ENCODE measurements around the gene FN3KRP. TPM values are rescaled to one million over a fixed set of nuclear protein-coding genes. Genes with fewer than 3 reads are reported as not detected.
A peak's percentile ranks its signal among the peaks of the same experiment; 100 is the strongest.

Gene FN3KRP
- total and polyA plus RNA-seq, 2 of the 13 experiments (the other 11 are each of a cell fraction or from before 2014, with no cell fraction given): 22.4 to 28.2 TPM

- TF ChIP-seq SIX1 (CRISPR knock-in tag; IDR thresholded peaks at IDR 0.05; ENCODE audit: borderline replicate concordance) (no peak), ELF3 (CRISPR knock-in tag; IDR thresholded peaks at IDR 0.05) (no peak), AFF4 (CRISPR knock-in tag; IDR thresholded peaks at IDR 0.05) (no peak), ZNF770 (CRISPR knock-in tag; IDR thresholded peaks at IDR 0.05) (no peak), NFE2 (CRISPR knock-in tag; IDR thresholded peaks at IDR 0.05) (no peak), REPIN1 (CRISPR knock-in tag; IDR thresholded peaks at IDR 0.05; ENCODE audit: borderline replicate concordance, low read depth) (no peak), ZNF329 (CRISPR knock-in tag; IDR thresholded peaks at IDR 0.05; ENCODE audit: low read depth) (0 out of 2 replicates have a peak, but pooled peaks have one; percentile 44), NFYC (CRISPR knock-in tag; IDR thresholded peaks at IDR 0.05) (no peak), ZFX (CRISPR knock-in tag; IDR thresholded peaks at IDR 0.05; ENCODE audit: low read depth) (peak; percentile 81), KLF11 (CRISPR knock-in tag; IDR thresholded peaks at IDR 0.05) (no peak), ZBTB1 (CRISPR knock-in tag; IDR thresholded peaks at IDR 0.05; ENCODE audit: borderline replicate concordance) (no peak), ZNF670 (CRISPR knock-in tag; IDR thresholded peaks at IDR 0.05; ENCODE audit: borderline replicate concordance) (no peak), ZNF605 (CRISPR knock-in tag; IDR thresholded peaks at IDR 0.05) (no peak)
- TF ChIP-seq, protein P1, sequence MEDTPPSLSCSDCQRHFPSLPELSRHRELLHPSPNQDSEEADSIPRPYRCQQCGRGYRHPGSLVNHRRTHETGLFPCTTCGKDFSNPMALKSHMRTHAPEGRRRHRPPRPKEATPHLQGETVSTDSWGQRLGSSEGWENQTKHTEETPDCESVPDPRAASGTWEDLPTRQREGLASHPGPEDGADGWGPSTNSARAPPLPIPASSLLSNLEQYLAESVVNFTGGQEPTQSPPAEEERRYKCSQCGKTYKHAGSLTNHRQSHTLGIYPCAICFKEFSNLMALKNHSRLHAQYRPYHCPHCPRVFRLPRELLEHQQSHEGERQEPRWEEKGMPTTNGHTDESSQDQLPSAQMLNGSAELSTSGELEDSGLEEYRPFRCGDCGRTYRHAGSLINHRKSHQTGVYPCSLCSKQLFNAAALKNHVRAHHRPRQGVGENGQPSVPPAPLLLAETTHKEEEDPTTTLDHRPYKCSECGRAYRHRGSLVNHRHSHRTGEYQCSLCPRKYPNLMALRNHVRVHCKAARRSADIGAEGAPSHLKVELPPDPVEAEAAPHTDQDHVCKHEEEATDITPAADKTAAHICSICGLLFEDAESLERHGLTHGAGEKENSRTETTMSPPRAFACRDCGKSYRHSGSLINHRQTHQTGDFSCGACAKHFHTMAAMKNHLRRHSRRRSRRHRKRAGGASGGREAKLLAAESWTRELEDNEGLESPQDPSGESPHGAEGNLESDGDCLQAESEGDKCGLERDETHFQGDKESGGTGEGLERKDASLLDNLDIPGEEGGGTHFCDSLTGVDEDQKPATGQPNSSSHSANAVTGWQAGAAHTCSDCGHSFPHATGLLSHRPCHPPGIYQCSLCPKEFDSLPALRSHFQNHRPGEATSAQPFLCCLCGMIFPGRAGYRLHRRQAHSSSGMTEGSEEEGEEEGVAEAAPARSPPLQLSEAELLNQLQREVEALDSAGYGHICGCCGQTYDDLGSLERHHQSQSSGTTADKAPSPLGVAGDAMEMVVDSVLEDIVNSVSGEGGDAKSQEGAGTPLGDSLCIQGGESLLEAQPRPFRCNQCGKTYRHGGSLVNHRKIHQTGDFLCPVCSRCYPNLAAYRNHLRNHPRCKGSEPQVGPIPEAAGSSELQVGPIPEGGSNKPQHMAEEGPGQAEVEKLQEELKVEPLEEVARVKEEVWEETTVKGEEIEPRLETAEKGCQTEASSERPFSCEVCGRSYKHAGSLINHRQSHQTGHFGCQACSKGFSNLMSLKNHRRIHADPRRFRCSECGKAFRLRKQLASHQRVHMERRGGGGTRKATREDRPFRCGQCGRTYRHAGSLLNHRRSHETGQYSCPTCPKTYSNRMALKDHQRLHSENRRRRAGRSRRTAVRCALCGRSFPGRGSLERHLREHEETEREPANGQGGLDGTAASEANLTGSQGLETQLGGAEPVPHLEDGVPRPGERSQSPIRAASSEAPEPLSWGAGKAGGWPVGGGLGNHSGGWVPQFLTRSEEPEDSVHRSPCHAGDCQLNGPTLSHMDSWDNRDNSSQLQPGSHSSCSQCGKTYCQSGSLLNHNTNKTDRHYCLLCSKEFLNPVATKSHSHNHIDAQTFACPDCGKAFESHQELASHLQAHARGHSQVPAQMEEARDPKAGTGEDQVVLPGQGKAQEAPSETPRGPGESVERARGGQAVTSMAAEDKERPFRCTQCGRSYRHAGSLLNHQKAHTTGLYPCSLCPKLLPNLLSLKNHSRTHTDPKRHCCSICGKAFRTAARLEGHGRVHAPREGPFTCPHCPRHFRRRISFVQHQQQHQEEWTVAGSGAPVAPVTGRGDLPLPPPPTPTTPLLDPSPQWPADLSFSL (CRISPR knock-in tag; IDR thresholded peaks at IDR 0.05): no peak
- TF ChIP-seq, protein P2, sequence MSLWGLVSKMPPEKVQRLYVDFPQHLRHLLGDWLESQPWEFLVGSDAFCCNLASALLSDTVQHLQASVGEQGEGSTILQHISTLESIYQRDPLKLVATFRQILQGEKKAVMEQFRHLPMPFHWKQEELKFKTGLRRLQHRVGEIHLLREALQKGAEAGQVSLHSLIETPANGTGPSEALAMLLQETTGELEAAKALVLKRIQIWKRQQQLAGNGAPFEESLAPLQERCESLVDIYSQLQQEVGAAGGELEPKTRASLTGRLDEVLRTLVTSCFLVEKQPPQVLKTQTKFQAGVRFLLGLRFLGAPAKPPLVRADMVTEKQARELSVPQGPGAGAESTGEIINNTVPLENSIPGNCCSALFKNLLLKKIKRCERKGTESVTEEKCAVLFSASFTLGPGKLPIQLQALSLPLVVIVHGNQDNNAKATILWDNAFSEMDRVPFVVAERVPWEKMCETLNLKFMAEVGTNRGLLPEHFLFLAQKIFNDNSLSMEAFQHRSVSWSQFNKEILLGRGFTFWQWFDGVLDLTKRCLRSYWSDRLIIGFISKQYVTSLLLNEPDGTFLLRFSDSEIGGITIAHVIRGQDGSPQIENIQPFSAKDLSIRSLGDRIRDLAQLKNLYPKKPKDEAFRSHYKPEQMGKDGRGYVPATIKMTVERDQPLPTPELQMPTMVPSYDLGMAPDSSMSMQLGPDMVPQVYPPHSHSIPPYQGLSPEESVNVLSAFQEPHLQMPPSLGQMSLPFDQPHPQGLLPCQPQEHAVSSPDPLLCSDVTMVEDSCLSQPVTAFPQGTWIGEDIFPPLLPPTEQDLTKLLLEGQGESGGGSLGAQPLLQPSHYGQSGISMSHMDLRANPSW (CRISPR knock-in tag; IDR thresholded peaks at IDR 0.05; ENCODE audit: borderline replicate concordance): no peak
These were observed 17.5 kb upstream of the FN3KRP start (continued) for GRCh38 chr17:82698974-82699442.
